ENCODE results near the gene RNF227.

GRCh38 chr17:7922269-7922844 is 6.3 kb upstream of the RNF227 start:
- TF ChIP-seq POLR2A (IDR thresholded peaks at IDR 0.05; ENCODE audit: low read depth, low read length) (no peak), TAF1 (IDR thresholded peaks at IDR 0.05; ENCODE audit: borderline replicate concordance, low read depth, low read length) (no peak)
